IMR-90 (cell line): ENCODE data around the gene GSTK1. TPM values are rescaled to one million over a fixed set of nuclear protein-coding genes. Genes with fewer than 3 reads are reported as not detected.

Experiments
- ATAC-seq: fragments of 200-7000 bp; cut with Tn5 transposase; 2 replicates; pipeline ENCODE4 v1.9.1; 2020; ENCODE audit warnings: low read depth, mild to moderate bottlenecking, moderate library complexity
- BruUV-seq: library from RNA; stranded (reverse); fragments of 400-500 nt; replicated peaks from 2 replicates; lab custom pipeline; 2021; lab: Mats Ljungman, UMichigan
- CTCF ChIA-PET: fragments of 300-600 bp; formaldehyde crosslinking; extraction: SDS; loops from one replicate; lab custom pipeline; 2021; ENCODE audit warnings: antibody characterized with exemption; lab: Yijun Ruan, JAX
- POLR2A ChIA-PET: fragments of 300-600 bp; sonication (Branson Sonifier 250); formaldehyde crosslinking; loops from one replicate; lab custom pipeline; 2022; ENCODE audit warnings: antibody characterized with exemption; ENCODE audit not compliant: unreplicated experiment; lab: Charles Lee
- DNase-seq: peaks from one replicate; pipeline ENCODE4 v3.0.0; 2013
- H2AFZ ChIP-seq: replicated peaks from 2 replicates; pipeline ENCODE3; 2013; ENCODE audit warnings: low read length, mild to moderate bottlenecking; ENCODE audit not compliant: poor library complexity
- H2AK5ac ChIP-seq: 2 replicates; pipeline ENCODE4 v1.6.1; 2013; ENCODE audit warnings: low read depth, low read length, inconsistent platforms
- H2AK9ac ChIP-seq: replicated peaks from 2 replicates; pipeline ENCODE3; 2013; ENCODE audit warnings: mild to moderate bottlenecking, low read depth, low read length, moderate library complexity; ENCODE audit not compliant: poor library complexity
- H2BK120ac ChIP-seq: 2 replicates; pipeline ENCODE4 v1.6.1; 2013; ENCODE audit warnings: low read depth, low read length, inconsistent platforms
- H2BK15ac ChIP-seq: 3 replicates; pipeline ENCODE4 v1.6.1; 2013; ENCODE audit warnings: low read depth, low read length, inconsistent platforms
- H2BK20ac ChIP-seq: 2 replicates; pipeline ENCODE4 v1.6.1; 2013; ENCODE audit warnings: low read depth, mild to moderate bottlenecking, inconsistent platforms, low read length, moderate library complexity
- H2BK5ac ChIP-seq: 2 replicates; pipeline ENCODE4 v1.6.1; 2013; ENCODE audit warnings: mild to moderate bottlenecking, low read depth, low read length, inconsistent platforms; ENCODE audit not compliant: poor library complexity, severe bottlenecking
- H3K14ac ChIP-seq: replicated peaks from 2 replicates; pipeline ENCODE4 v1.6.1; 2013; ENCODE audit warnings: low read depth, low read length, inconsistent platforms
- H3K18ac ChIP-seq: 2 replicates; pipeline ENCODE4 v1.6.1; 2013; ENCODE audit warnings: low read depth, low read length, control low read depth
- H3K23ac ChIP-seq: 2 replicates; pipeline ENCODE4 v1.6.1; 2013; ENCODE audit warnings: low read depth, low read length, inconsistent platforms
- H3K27ac ChIP-seq: 2 replicates; pipeline ENCODE4 v1.5.1; 2013; ENCODE audit warnings: mild to moderate bottlenecking, control low read depth, low read length; ENCODE audit not compliant: insufficient read depth
- H3K27me3 ChIP-seq: 2 replicates; pipeline ENCODE4 v1.6.1; 2013; ENCODE audit warnings: low read length; ENCODE audit not compliant: control insufficient read depth, insufficient read depth
- H3K36me3 ChIP-seq: 2 replicates; pipeline ENCODE4 v1.6.1; 2013; ENCODE audit warnings: low read length, mixed read lengths; ENCODE audit not compliant: control insufficient read depth, insufficient read depth
- H3K4ac ChIP-seq: 2 replicates; pipeline ENCODE4 v1.6.1; 2013; ENCODE audit warnings: low read depth, low read length, inconsistent platforms
- H3K4me1 ChIP-seq: 2 replicates; pipeline ENCODE4 v1.6.1; 2013; ENCODE audit warnings: low read length, mixed read lengths; ENCODE audit not compliant: control insufficient read depth, insufficient read depth
- H3K4me2 ChIP-seq: 2 replicates; pipeline ENCODE4 v1.6.1; 2013; ENCODE audit warnings: low read depth, mild to moderate bottlenecking, control low read depth, low read length, moderate library complexity
- H3K4me3 ChIP-seq: 2 replicates; pipeline ENCODE4 v1.5.1; 2013; ENCODE audit warnings: low read depth, mild to moderate bottlenecking, control low read depth, low read length, moderate library complexity; ENCODE audit not compliant: insufficient read depth
- H3K56ac ChIP-seq: 2 replicates; pipeline ENCODE4 v1.6.1; 2013; ENCODE audit warnings: low read length, inconsistent platforms; ENCODE audit not compliant: insufficient read depth; ENCODE audit errors: extremely low read depth
- H3K79me1 ChIP-seq, 2 experiments: 2 replicates each; pipeline ENCODE4 v1.6.1; 2013; ENCODE audit warnings: low read length in 2 of 2, inconsistent platforms in 1 of 2, low read depth in 1 of 2
- H3K9ac ChIP-seq: 2 replicates; pipeline ENCODE4 v1.6.1; 2013; ENCODE audit warnings: low read depth, low read length, control low read depth
- H3K9me1 ChIP-seq: 2 replicates; pipeline ENCODE4 v1.6.1; 2013; ENCODE audit warnings: low read length, inconsistent platforms; ENCODE audit not compliant: insufficient read depth
- H3K9me3 ChIP-seq: 2 replicates; pipeline ENCODE4 v1.6.1; 2013; ENCODE audit warnings: low read length; ENCODE audit not compliant: control insufficient read depth, insufficient read depth
- H4K20me1 ChIP-seq: 2 replicates; pipeline ENCODE4 v1.6.1; 2013; ENCODE audit warnings: low read length, inconsistent platforms; ENCODE audit not compliant: insufficient read depth
- H4K5ac ChIP-seq: 2 replicates; pipeline ENCODE4 v1.6.1; 2013; ENCODE audit warnings: mild to moderate bottlenecking, low read depth, low read length, control low read depth
- H4K8ac ChIP-seq, 2 experiments: 2 replicates each; pipeline ENCODE4 v1.6.1; 2013; ENCODE audit warnings: low read depth in 2 of 2, low read length in 2 of 2, control low read depth in 1 of 2, inconsistent platforms in 1 of 2
- H4K91ac ChIP-seq: 2 replicates; pipeline ENCODE4 v1.6.1; 2013; ENCODE audit warnings: low read depth, low read length, inconsistent platforms; ENCODE audit not compliant: insufficient read depth
- BHLHE40 ChIP-seq: fragments of 150-350 bp; IDR thresholded peaks from 2 replicates; pipeline ENCODE4 v1.6.1; 2016; ENCODE audit warnings: mild to moderate bottlenecking, low read depth, low read length
- CEBPB ChIP-seq: IDR thresholded peaks from 2 replicates; pipeline ENCODE4 v1.6.1; 2012; ENCODE audit warnings: low read depth, low read length, improper control_type of control experiment
- CHD1 ChIP-seq: IDR thresholded peaks from 2 replicates; pipeline ENCODE4 v1.6.1; 2012; ENCODE audit warnings: low read depth, low read length, improper control_type of control experiment
- FOS ChIP-seq: fragments of 150-350 bp; IDR thresholded peaks from 2 replicates; pipeline ENCODE4 v1.6.1; 2016; ENCODE audit warnings: low read depth, low read length
- MAFK ChIP-seq: IDR thresholded peaks from 2 replicates; pipeline ENCODE4 v1.6.1; 2012; ENCODE audit warnings: low read depth, low read length, improper control_type of control experiment
- MAZ ChIP-seq: IDR thresholded peaks from 2 replicates; pipeline ENCODE4 v1.6.1; 2012; ENCODE audit warnings: low read depth, mild to moderate bottlenecking, low read length, improper control_type of control experiment, moderate library complexity, borderline replicate concordance
- MXI1 ChIP-seq: IDR thresholded peaks from 2 replicates; pipeline ENCODE4 v1.6.1; 2012; ENCODE audit warnings: low read depth, mild to moderate bottlenecking, low read length, moderate library complexity, borderline replicate concordance
- NFE2L2 ChIP-seq: fragments of 150-350 bp; IDR thresholded peaks from 2 replicates; pipeline ENCODE4 v1.6.1; 2016; ENCODE audit warnings: low read depth, mild to moderate bottlenecking, low read length
- POLR2A ChIP-seq: IDR thresholded peaks from 2 replicates; pipeline ENCODE4 v1.6.1; 2012; ENCODE audit warnings: mild to moderate bottlenecking, low read depth, low read length
- RAD21 ChIP-seq: IDR thresholded peaks from 2 replicates; pipeline ENCODE4 v1.6.1; 2012; ENCODE audit warnings: low read length, improper control_type of control experiment
- RCOR1 ChIP-seq: IDR thresholded peaks from 2 replicates; pipeline ENCODE4 v1.6.1; 2012; ENCODE audit warnings: mild to moderate bottlenecking, low read length, improper control_type of control experiment; ENCODE audit not compliant: insufficient replicate concordance
- RFX5 ChIP-seq: IDR thresholded peaks from 2 replicates; pipeline ENCODE4 v1.8.0; 2012; ENCODE audit warnings: low read depth, mild to moderate bottlenecking, low read length, moderate library complexity
- SMC3 ChIP-seq: fragments of 150-350 bp; IDR thresholded peaks from 2 replicates; pipeline ENCODE4 v1.6.1; 2016; ENCODE audit warnings: low read depth, mild to moderate bottlenecking, antibody characterized with exemption, low read length, moderate library complexity
- WGBS, 2 experiments: methylation state at CpG; one replicate each; pipeline versions ENCODE4 v1.1.5 to v1.1.7; 2013; ENCODE audit warnings: missing lambda C conversion rate in 2 of 2; ENCODE audit not compliant: insufficient read length in 1 of 2; ENCODE audit errors: extremely low coverage in 2 of 2; 5-methylcytosine and 5-hydroxymethylcytosine counted together
- dilution Hi-C: fragments of 300-500 bp; cut with HindIII; formaldehyde crosslinking; loops from one replicate; pipeline ENCODE4 v1.14.3; 2018; ENCODE audit warnings: low sequenced_read_pairs; ENCODE audit not compliant: unreplicated experiment
- in situ Hi-C: fragments of 300-500 bp; cut with MboI; formaldehyde crosslinking; loops from 3 replicates; pipeline ENCODE4 v1.14.3; 2019; ENCODE audit warnings: low sequenced_read_pairs, inconsistent platforms, mixed read lengths
- intact Hi-C: fragments of 100-400 bp; cut with micrococcal nuclease; formaldehyde crosslinking; loops from 2 replicates; pipeline ENCODE4 v1.10.0; 2022
- polyA plus RNA-seq, 3 experiments: library from polyadenylated mRNA; depleted of rRNA; stranded (reverse); fragments of >200 nt; gene quantifications; 2 replicates each; pipeline ENCODE4 v1.2.3, GENCODE V29; 2012; ENCODE audit warnings: low replicate concordance in 1 of 3
- total RNA-seq: library from RNA; depleted of rRNA; stranded (reverse); fragments of >200 nt; gene quantifications from 2 replicates; pipeline ENCODE4 v1.2.3, GENCODE V29; 2012
- TF ChIP-seq, protein P1 (sequence below): conservative IDR thresholded peaks from 2 replicates; pipeline ENCODE4 v1.5.1; 2012; ENCODE audit warnings: mild to moderate bottlenecking, low read depth, low read length, improper control_type of control experiment
- TF ChIP-seq, protein P2 (sequence below): fragments of 150-350 bp; IDR thresholded peaks from 2 replicates; pipeline ENCODE4 v1.6.1; 2017; ENCODE audit warnings: mild to moderate bottlenecking, antibody characterized with exemption, low read length, low read depth
- TF ChIP-seq, protein P3 (sequence below): fragments of 150-350 bp; IDR thresholded peaks from 2 replicates; pipeline ENCODE4 v1.6.1; 2016; ENCODE audit warnings: low read depth, mild to moderate bottlenecking, low read length, moderate library complexity, borderline replicate concordance

GSTK1 gene
- total and polyA plus RNA-seq, 2 of the 4 experiments (the other 2 are of a cell fraction), result 64.9 to 111 TPM

DNA sequence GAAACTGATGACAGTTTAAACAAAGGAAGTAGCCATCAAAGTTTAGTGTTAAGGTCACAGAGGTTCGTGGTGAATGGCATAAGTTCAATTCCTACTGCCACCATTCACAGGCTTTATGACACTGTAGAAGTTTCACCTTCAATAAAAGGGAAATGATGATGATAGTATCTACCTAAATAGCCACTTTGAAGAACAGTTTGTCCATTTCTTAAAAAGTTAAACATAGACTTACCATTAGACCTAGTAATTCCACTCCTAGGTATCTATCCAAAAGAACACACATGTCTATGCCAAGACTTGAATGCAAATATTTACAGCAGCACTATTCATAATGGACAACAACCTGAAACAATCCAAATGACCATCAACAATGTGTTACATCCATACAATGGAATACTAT lies 18.9 kb upstream of the GSTK1 start:
- H3K18ac ChIP-seq, result no peak overlapping the region
- no peak overlapping the region for H4K8ac ChIP-seq
- no peaks in the 10 kb centered on the region for H4K20me1 ChIP-seq
- no peak overlapping the region for H3K9ac ChIP-seq
- no TSS peak for BruUV-seq
- H3K4ac ChIP-seq, result no peak overlapping the region
- H4K91ac ChIP-seq, result no peak overlapping the region
- H2BK120ac ChIP-seq, result no peak overlapping the region
- H3K4me2 ChIP-seq, result no peak overlapping the region
- H3K79me1 ChIP-seq, result no peaks in the 10 kb centered on the region
- no peaks in the 10 kb centered on the region for H3K9me3 ChIP-seq
- no peak overlapping the region for H3K23ac ChIP-seq
- 0 out of 2 replicates have a peak, but pooled peaks cover 2% of the 10 kb centered on the region for H3K4me1 ChIP-seq
- no peak overlapping the region for H4K5ac ChIP-seq
- no peak overlapping the region for H2AFZ ChIP-seq
- H3K27me3 ChIP-seq, result peaks cover 13% of the 10 kb centered on the region
- no peak overlapping the region for H2BK15ac ChIP-seq
- H3K56ac ChIP-seq, result no peak overlapping the region
- ATAC-seq (no peak), DNase-seq (no peak)
- H2BK5ac ChIP-seq, result no peak overlapping the region
- no CpG with 5 or more reads among the region's 1 CpG for WGBS, 2 experiments
- POLR2A ChIA-PET, result no interaction called here
- CTCF ChIA-PET, result interaction anchor here (0.7 kb wide), 1 partner anchor 173 kb away, joined by 4 read pairs; no protein-coding TSS in a partner anchor
- no peak for TF ChIP-seq RFX5
- no peak for TF ChIP-seq MXI1
- no peak for TF ChIP-seq RCOR1
- TF ChIP-seq POLR2A, result no peak
- no peak for TF ChIP-seq NFE2L2
- TF ChIP-seq, protein P1, sequence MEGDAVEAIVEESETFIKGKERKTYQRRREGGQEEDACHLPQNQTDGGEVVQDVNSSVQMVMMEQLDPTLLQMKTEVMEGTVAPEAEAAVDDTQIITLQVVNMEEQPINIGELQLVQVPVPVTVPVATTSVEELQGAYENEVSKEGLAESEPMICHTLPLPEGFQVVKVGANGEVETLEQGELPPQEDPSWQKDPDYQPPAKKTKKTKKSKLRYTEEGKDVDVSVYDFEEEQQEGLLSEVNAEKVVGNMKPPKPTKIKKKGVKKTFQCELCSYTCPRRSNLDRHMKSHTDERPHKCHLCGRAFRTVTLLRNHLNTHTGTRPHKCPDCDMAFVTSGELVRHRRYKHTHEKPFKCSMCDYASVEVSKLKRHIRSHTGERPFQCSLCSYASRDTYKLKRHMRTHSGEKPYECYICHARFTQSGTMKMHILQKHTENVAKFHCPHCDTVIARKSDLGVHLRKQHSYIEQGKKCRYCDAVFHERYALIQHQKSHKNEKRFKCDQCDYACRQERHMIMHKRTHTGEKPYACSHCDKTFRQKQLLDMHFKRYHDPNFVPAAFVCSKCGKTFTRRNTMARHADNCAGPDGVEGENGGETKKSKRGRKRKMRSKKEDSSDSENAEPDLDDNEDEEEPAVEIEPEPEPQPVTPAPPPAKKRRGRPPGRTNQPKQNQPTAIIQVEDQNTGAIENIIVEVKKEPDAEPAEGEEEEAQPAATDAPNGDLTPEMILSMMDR, result no peak
- no peak for TF ChIP-seq BHLHE40
- TF ChIP-seq, protein P2, sequence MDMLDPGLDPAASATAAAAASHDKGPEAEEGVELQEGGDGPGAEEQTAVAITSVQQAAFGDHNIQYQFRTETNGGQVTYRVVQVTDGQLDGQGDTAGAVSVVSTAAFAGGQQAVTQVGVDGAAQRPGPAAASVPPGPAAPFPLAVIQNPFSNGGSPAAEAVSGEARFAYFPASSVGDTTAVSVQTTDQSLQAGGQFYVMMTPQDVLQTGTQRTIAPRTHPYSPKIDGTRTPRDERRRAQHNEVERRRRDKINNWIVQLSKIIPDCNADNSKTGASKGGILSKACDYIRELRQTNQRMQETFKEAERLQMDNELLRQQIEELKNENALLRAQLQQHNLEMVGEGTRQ, result no peak
- TF ChIP-seq RAD21, result no peak
- TF ChIP-seq CEBPB, result no peak
- no peak for TF ChIP-seq MAFK
- no peak for TF ChIP-seq SMC3
- no peak for TF ChIP-seq FOS
- no peak for TF ChIP-seq MAZ
- TF ChIP-seq, protein P3, sequence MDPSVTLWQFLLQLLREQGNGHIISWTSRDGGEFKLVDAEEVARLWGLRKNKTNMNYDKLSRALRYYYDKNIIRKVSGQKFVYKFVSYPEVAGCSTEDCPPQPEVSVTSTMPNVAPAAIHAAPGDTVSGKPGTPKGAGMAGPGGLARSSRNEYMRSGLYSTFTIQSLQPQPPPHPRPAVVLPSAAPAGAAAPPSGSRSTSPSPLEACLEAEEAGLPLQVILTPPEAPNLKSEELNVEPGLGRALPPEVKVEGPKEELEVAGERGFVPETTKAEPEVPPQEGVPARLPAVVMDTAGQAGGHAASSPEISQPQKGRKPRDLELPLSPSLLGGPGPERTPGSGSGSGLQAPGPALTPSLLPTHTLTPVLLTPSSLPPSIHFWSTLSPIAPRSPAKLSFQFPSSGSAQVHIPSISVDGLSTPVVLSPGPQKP, result no peak
- TF ChIP-seq CHD1, result no peak
- no peak overlapping the region for H3K14ac ChIP-seq
- dilution Hi-C loops (no loop called here), in situ Hi-C loops (no loop called here), intact Hi-C loops (loop anchor here (5.0 kb wide), 1 partner anchor 138 kb away; the partner anchor contains the start of gene ZYX)
- H3K9me1 ChIP-seq, result no peaks in the 10 kb centered on the region
- H3K4me3 ChIP-seq, result no peak overlapping the region
- H3K36me3 ChIP-seq, result no peaks in the 10 kb centered on the region
- H2BK20ac ChIP-seq, result no peak overlapping the region
- no peak overlapping the region for H3K27ac ChIP-seq
- H2AK9ac ChIP-seq, result no peak overlapping the region
- H2AK5ac ChIP-seq, result no peak overlapping the region
